GM19035 (cell line): ENCODE data around the gene ABTB2.
"Not testable (repeated sequence)": the region's sequence is repeated elsewhere in the genome, so short reads cannot be mapped to it uniquely, and the experiment has no call there.

Experiments used
- ATAC-seq: cut with Tn5 transposase; IDR thresholded peaks from one replicate; pipeline ENCODE4 v1.9.1; 2021; ENCODE audit not compliant: unreplicated experiment

The ABTB2 gene

DNA sequence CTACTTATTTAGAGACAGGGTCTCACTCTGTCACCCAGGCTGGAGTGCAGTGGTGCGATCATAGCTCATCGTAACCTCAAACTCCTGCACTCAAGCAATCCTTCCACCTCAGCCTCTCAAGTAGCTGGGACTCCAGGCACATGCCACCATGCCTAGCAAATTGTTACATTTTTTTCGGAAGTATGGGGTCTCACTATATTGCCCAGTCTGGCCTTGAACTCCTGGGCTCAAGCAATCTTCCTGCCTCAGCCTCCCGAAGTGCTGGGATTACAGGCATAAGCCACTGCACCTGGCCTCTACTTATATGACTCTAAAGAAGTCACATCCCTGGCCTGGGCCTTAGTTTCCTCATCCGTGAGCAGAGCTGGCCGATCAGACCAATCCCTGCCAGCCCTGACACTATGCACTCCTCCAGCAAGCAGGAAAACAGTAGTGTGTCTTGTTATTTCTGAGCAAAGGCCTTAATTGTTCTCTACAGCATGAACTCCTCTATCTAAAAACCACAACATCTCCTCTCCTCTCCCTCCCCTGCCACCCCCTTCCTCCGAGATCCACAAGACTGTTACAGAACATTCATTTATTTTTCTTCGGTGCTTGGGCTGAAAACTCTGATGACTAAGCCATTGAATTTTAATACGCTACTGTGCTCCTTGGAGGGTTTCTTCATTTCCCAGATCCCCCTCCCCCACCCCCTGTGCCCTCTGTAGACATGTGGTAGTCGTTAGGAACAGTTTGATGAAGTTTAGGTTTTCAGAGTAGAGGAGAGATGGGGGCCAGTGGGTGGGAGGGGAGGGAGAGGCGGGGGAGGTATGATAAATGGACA is 91.5 kb downstream of the ABTB2 start:
- no peak for ATAC-seq

DNA sequence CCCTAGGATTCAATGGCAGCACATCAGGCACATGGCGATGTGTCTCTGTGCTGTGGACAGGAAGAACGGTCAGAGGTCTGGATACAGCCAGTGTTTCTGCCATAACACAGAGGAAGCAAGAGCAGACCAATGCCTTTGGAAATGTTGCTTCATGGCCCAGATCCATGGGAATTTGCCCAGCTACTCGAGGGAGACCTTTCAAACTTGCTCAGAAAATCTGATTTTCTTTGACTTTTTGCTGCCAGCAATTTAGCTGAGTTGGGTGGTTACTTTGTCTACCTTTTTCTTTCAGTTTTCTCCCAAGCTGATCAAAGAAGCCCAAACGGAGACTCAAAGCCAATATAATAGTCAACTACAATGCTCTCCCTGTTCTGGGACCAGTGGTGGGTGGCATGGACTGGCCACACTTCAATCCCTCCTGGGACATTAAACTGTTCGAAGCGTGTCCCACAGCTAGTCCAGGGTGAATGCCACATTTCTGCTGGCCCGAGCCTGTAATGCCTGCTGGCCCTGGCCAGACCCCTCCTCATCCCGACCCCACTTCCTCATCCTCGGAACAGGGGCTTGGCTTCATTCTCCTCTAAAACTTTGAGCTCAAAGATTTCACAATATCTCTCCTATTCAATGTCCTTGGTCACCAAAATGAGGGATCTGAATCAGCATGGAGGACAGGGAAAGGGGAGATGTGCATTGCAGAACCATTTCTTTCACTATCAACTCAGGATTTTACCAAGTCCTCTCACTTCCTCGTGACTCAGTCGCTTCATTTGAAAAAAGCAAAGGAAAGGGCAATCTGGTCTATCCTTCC is 93.3 kb downstream of the ABTB2 start:
- no peak for ATAC-seq

DNA sequence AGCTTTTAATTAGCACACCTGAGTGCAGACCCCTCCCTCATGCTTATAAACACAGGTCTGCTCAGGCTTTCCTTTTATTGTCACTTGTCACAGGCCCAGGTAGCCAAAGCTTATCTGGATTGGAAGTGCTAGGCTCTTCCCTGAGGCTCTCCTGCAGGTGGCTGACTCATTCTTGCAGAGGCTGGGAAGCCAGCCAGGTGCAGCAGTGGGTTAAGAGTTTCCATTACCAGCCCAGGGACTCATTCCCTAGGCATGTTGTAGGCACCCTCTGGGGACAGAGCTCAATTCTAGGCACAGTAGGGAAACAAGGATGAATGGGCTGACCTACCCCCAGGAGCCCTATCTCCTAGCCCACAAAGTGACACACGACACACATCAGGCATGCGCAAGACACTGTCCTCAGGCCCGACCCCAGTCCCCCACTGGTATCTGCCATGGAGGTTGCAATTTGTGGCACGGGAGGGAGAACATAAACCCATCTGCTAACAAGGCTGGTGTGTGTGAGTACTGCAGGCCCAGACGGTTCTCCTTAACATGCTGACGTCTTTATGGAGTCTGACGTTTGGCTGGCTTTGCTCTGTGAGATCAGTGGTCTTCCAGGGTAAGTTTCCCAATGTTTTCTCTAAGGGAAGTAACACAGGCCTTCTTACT is 94.2 kb downstream of the ABTB2 start:
- no peak for ATAC-seq

DNA sequence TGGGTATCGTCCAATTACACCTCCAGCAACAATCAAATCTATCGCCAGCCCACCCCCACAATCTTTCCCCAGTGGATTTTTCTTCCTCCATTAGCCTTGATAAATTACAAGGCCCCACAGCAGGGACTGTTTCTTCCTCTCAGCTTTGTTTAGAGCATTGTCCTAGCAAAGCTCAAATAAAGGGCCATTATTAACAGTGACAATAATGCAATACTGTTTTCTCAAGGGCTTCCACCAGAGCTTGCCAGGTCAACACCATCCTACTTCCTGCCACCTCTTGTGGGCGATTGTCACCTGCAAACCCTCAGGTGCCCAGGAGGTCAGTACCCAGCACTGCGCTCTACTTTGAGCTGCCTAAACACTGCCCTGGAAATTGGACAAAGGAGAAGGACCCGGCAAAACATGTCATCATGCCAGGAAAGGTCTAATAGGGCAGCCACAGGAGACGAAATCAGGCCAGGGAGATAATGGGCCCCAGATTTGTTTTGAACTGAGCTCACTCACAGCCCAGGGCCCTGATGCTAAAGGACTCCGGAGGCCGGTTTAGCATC is 95.2 kb downstream of the ABTB2 start:
- ATAC-seq = no peak

DNA sequence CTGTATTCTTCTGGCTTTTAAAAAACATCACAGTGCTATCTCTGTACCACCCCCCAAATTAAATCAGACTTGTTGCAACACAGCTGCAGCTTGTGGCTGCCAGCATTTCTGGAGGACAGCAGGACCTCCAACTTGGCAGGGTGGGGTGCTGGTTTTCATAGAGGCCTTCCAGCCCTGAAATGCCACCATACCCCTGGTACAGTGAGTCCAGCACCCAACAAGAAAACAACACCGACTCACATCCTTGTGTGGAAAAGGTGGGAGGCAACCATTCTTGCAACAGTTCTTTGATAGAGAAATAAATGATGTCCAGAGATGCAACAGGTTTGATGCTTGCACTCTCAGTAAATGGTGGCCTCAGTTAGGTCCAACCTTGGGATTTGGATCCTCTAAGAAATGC is 96.0 kb downstream of the ABTB2 start:
- ATAC-seq = no peak

DNA sequence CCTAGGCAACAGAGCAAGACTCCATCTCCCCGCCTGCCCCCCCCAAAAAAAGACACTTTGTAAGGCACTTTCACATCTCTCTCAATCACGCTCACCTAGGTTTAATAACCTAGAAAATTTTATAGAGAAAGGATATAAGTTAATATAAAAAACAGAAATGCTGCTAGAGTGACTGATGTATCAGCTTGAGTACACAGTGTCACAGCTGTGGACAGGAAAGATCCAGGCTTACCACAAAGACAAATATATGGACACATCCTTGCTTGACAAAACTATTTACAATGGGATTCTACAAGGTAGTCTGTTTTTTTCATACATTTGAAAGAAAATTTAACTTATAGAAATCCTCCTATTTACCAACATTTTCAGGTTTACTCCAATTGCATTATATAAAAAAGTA is 96.7 kb downstream of the ABTB2 start:
- ATAC-seq = no peak

DNA sequence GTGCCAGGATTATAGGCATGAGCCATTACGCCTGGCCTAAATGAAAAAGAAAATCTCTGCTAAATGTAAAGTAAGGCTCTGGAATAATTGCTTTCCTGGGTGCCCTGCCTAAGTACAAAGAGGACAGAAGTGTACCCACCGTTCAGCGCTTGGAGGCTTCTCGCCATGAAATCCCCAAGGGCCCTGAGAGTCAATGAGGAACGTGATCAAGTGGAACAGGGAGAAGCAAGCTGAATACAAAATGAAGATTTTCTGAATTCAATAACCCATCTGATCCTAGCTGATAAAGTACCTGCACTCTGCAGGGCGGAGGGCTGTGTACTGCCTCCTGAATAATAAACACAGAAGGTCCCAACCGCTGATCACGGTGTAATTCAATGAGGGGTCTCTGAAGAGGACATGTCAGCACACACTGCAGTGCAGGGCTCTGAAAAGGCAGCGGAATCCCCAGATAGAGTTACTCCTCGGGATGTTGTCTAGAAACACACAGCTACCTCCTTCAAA is 97.7 kb downstream of the ABTB2 start:
- ATAC-seq = no peak

DNA sequence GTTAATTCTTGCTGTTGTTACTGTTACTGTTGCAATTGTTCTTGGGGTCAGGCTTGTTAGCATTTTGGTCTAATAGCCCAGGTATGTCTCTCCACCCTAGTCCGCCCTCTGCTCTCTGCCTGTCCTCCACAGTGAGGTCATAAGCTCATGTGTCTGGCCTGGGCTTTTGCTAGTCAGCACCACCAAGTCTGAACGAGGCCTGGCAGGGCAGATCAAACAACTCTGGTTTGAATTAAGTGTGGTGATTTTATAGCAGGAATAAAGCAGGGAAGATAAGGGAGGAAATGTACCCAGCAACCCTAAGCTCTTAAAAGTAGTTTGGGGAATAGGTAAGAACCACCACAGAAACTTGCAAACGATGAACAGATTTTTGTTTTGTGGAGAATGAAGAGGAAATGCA is 98.7 kb downstream of the ABTB2 start:
- ATAC-seq = no peak

DNA sequence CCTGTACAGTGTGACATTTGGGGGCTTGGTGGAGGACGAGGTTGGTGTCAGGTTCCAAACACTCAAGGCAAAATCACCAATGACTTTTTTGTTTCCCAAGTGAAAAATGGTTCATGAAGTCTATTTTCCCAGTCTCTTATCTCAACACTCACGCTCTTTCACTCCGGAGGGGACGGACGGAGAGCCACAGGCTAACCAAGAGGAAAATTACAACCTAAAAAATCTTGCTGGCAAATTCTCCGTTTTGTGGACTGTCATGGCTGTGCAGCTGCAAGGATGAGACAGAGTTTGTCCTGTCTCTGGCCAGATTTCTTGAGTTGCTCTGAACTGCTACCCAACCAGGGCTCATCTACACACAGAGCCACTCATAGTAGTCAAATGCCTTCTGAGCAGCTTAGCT is 101.2 kb downstream of the ABTB2 start:
- ATAC-seq = no peak

DNA sequence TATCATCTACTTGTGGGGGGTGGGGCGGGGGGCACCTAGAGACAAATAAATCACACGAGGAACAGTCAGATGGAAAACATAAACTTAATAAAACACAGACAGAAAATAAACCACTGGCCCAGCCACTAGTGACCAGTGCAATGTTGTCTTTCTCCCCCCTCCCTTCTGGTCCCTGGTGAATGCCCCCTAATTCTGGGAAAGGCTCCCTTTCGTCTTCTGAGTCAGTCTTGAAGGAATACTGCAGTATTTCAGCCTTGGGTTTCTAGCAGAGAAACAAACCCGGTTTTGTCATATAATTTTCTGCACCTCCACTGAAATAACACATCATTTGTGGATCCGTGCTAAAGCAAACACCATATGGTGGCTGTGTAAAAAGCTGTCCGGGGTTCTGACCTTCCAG is 101.7 kb downstream of the ABTB2 start:
- no peak for ATAC-seq

DNA sequence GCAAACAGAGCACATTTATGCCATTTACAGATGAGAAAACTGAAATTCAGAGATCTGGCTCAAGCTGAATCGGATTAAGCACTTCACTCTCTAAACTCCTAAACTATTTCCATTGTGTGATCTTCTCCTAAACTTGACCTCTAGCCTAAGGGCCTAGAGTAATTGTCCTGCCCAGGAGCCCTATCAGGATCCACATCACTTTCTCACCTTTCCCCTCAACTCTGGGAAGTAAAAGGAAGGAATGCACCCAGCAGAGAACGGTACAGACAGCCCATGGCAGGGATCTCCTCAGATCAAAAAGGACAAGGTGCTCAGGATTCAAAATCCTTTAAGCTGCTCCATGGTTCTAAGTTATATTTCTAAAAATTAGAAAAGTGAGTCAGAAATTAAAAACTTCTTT is 102.7 kb downstream of the ABTB2 start:
- ATAC-seq = no peak

DNA sequence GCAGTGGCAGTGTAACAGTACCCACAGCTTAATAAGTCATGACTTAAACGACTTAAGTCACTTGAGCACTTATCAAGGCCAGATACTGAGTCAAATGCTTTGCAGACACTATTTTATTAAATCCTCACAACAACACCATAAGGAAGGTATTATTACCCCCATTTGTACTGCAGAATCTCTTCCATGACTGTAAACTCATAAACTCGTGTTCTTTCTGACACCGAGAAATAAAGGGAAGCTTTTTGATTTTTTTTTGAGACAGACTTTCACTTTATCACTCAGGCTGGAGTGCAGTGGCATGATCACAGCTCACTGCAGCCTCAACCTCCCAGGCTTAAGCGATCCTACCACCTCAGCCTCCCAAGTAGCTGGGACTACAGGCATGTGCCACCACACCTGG is 103.8 kb downstream of the ABTB2 start:
- ATAC-seq = no peak

DNA sequence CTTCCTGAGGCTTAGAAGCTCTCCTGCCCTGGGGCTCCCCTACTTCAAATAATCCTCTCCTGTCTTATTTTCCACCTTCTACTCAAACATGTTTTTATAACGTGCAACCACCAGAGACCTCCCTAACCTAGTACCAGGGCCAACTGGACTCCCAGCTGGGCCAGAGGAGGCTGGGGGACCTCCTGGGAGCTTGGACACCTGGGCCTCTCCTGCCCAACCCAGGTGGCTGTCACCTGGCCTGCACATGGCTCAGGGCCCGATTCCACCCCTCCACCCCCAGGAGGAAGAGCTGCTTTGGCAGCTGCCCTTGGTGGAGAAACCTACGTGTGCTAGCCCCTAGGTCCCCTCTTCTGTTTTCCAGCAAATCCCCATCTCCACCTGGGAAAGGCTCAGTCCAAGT is 105.2 kb downstream of the ABTB2 start:
- ATAC-seq = no peak

DNA sequence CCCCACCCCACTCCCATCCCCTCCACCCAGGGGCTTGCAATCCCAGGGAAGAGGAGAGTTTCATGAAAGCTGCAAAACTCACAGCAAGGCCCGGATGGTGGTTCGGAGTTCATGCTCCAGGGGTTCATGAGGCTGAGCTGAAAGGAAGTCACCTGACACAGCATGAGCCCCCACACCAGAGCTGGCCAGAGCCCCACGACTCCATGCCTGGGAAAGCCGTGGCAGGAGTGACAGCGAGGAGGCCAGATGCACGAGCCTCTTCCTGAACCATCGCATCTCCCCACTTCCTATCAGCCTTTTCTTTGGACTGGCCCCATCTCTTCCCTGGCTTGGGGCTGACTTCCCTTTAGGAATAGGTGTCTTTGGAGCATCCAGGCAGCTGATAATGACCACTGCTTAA is 105.8 kb downstream of the ABTB2 start:
- ATAC-seq = no peak

DNA sequence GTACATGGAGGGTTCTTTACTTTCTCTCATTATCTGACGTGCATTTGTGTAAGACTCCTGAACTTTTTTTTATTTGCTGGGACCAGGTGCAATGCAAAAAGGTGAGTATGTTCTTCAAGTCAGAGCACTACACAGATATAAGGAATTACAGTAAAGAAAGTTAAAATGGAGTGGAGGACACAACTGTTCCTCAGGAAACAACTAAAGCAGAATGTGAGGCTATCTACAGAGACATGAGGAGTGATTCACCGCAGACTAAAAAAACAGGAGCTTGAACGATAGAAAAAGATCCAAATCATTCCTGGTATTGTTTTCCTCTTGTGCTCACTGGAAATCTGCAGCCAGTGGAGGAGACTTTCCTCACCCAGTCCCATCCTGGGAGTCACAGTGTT is 106.2 kb downstream of the ABTB2 start:
- ATAC-seq = no peak

DNA sequence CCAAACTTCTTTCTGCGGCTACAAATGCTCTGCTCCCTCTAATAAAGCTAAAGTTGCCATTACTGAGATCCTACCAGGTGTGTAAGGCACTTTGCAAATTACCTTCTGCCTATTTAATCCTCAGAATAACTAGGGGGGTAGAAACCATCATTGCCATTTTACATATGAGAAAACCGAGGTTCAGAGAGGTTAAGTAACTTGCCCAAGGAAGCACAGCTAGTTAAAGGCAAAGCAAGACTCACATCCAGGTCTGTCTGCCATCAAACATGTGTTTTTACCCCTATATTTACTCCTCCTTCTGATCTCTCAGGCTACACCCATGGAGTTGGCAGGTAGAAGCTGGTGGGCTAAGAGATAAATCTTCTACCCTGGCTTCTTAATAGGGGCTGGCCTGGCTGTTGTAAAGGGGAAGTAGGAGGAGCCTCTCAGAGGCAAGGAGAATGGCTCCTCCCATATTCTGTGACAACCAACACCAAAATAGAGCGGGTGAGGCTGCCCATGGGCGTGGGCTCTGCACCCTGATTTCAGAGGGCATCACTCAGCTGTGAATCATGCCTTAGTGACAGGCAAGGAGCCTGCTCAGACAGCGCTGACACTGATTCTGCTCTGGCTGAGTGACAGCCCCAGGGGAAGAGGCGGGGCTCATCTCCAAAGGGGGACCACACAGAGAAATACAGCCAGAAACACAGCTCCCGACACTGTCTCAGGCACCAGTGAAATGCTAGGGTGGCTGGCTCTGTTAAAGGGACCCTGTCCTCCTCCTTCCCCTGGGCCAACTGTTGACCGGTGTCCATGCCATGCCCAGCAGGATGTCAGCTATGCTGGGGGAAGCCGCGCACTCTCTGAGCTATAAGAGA is 106.8 kb downstream of the ABTB2 start:
- peak; percentile 87 for ATAC-seq

DNA sequence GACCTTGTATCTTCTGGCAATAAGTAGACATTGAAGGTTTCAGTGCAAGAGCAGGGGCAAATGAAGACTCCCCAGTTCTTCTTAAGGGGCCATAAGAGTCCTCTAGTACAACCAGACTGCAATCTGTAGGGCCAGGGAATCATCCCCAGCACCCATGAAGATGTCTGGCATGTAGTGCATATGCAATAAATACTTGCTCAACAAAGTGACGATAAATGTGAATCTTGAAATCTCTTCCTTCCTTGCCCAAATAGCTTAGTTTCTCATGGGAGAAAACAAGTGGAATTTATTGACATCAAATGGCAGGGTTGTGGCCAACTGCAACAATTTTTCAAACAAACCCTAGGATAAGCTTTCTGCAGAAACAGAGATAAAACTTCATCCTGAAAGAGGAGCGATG is 107.6 kb downstream of the ABTB2 start:
- ATAC-seq = no peak

DNA sequence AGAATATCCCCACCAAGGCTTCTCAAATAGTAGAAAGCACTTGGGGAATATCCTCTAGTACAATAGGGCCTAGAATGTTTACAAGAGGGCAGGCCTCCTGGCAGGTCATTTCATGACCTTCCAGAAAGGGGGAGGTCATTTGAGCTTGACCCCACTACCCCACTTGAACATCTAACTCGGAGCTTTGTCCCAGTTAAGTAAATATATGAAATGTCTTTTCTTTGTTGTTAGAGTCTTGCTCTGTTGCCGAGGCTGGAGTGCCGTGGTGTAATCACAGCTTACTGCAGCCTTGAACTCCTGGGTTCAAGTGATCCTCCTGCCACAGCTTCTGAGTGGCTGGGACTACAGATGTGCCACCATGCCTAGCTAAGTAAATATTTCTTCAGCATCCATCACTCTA is 108.4 kb downstream of the ABTB2 start:
- ATAC-seq = no peak

DNA sequence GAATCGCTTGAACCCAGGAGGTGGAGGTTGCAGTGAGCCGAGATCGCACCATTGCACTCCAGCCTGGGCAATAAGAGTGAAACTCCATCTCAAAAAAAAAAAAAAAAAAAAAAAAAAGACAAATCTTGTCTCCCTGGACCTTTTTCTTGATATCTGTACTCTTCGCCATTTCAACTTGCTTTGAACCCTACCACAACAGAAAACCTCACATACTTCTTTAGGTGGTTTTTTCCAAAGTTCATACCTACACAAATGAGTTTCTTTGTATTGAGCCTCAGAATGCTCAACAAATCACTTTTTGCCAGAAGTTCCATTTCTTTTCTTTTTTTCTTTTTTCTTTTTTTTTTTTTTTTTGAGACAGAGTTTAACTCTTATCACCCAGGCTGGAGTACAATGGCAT is 111.3 kb downstream of the ABTB2 start:
- ATAC-seq = not testable (repeated sequence)

DNA sequence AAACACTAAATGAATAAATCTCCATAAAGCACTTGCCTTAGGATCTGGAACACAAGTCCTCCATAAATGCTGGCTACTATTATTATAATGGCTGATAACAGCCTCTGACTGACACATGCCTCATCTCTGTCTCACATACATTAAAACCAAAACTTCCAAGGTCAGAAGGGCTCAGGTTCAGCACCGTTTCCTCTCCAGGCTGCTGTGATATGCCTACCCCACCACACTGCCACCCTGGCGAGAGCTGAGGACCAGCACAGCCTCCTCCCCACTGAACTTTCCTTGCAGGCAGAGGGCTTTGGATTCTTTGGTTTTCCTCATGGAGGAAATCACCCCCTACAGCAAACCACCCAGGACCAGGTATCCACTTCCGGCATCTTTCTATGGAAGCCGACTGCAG is 112.8 kb downstream of the ABTB2 start:
- ATAC-seq = no peak
